Gastroesophageal sphincter (tissue), 4 donors: Measurements from ENCODE around the gene SLC51B. TPM values are rescaled to one million over a fixed set of nuclear protein-coding genes. Genes with fewer than 3 reads are reported as not detected.

Source experiments
- ATAC-seq: fragments of 150-250 bp; one replicate; pipeline ENCODE4 v1.9.1; 2016; ENCODE audit warnings: mild to moderate bottlenecking, moderate library complexity
- H3K27ac ChIP-seq, 4 donors: fragments of 200-600 bp; sonication (generic) in 3 of 4; 1 replicate in 3 of 4; 2 replicates in 1 of 4; pipeline ENCODE4 v1.5.1; 2016 to 2019
- H3K27me3 ChIP-seq: fragments of 200-600 bp; sonication (generic); one replicate; pipeline ENCODE4 v1.5.1; 2019
- H3K36me3 ChIP-seq, 2 donors: fragments of 200-600 bp; sonication (generic); one replicate each; pipeline ENCODE4 v1.5.1; 2019; ENCODE audit warnings: control low read depth in 1 of 2
- H3K4me1 ChIP-seq, 3 donors: fragments of 200-600 bp; sonication (generic); 1 replicate in 2 of 3; 2 replicates in 1 of 3; pipeline ENCODE4 v1.5.1; 2016 to 2019; ENCODE audit warnings: control low read depth in 2 of 3
- H3K4me3 ChIP-seq, 2 donors: fragments of 200-600 bp; sonication (generic); one replicate each; pipeline ENCODE4 v1.5.1; 2019; ENCODE audit warnings: mild to moderate bottlenecking in 1 of 2, moderate library complexity in 1 of 2
- H3K9me3 ChIP-seq, 3 donors: fragments of 200-600 bp; sonication (generic); one replicate each; pipeline ENCODE4 v1.5.1; 2017 to 2019; ENCODE audit warnings: control low read depth in 2 of 3
- CTCF ChIP-seq, 4 experiments: fragments of 200-600 bp in 2 of 4; fragments of 450-650 bp in 2 of 4; sonication (generic) in 1 of 4; IDR thresholded peaks; one replicate each; pipeline ENCODE4 v1.5.1; 2017 to 2019; ENCODE audit warnings: antibody characterized with exemption in 4 of 4, mild to moderate bottlenecking in 2 of 4, moderate library complexity in 2 of 4
- EP300 ChIP-seq: sonication (generic); formaldehyde crosslinking; IDR thresholded peaks from one replicate; pipeline ENCODE4 v1.6.1; 2017; ENCODE audit warnings: antibody characterized with exemption, mild to moderate bottlenecking
- POLR2A ChIP-seq, 2 donors: fragments of 450-650 bp; IDR thresholded peaks; one replicate each; pipeline ENCODE4 v1.6.1; 2017; ENCODE audit warnings: antibody characterized with exemption in 2 of 2, mild to moderate bottlenecking in 2 of 2, moderate library complexity in 1 of 2
- POLR2AphosphoS5 ChIP-seq: sonication (generic); formaldehyde crosslinking; IDR thresholded peaks from one replicate; pipeline ENCODE4 v1.6.1; 2017; ENCODE audit warnings: antibody characterized with exemption
- WGBS, 2 donors: methylation state at CpG; one replicate each; pipeline ENCODE4 v1.1.5; 2018; ENCODE audit warnings: low coverage in 1 of 2; 5-methylcytosine and 5-hydroxymethylcytosine counted together
- total RNA-seq, 4 donors: library from RNA; depleted of rRNA; stranded (reverse); fragments of >200 nt; gene quantifications; one replicate each; pipeline ENCODE4 v1.1.0, GENCODE V29; 2016

Gene SLC51B
- total RNA-seq, 4 donors from 2014 or later: not detected

- H3K27ac ChIP-seq: peak overlapping the region in 3 of 4 donors; percentile 53 to 95 (median 64)
Observed at GRCh38 chr15:65049418-65049840, 4.2 kb downstream of the SLC51B start.

DNA sequence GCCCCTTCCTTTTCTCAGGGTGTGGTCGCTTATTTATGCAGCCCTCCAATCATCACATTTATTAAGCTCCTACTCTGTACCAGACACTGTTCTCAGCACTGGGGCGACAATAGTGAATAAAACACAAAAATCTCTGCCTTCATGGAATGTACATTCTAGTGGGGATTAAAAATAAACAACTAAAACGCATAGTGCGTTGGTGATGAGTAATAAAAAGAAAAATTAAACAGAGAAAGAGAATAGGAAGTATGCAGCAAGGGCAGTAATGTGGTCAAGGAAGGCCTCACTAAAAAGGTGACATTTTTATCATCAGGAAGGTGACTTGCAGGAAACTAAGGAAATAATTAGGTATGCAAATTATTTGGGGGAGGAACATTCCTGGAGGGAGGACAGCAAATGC lies 5.1 kb downstream of the SLC51B start:
- TF ChIP-seq CTCF (IDR thresholded peaks at IDR 0.05) (no peak), POLR2AphosphoS5 (no peak), EP300 (no peak), POLR2A (IDR thresholded peaks at IDR 0.05) (no peak)
- no peak for ATAC-seq
- Histone ChIP-seq H3K27ac (peak overlapping the region in 3 of 4 donors; percentile 53 to 95 (median 64)), H3K4me1 (peaks cover 0 to 54% (median 18%) of the 10 kb centered on the region in 3 donors), H3K4me3 (no peak overlapping the region), H3K9me3 (no peaks in the 10 kb centered on the region), H3K36me3 (peaks cover 0 to 44% of the 10 kb centered on the region in 2 donors), H3K27me3 (no peaks in the 10 kb centered on the region)
- 16 to 23% methylated on average over 4 of the region's 4 CpGs for WGBS, 2 donors

More at GRCh38 chr15:65049418-65049840, 4.2 kb downstream of the SLC51B start:
- 23 to 41% methylated on average over 8 to 12 of the region's 19 CpGs for WGBS, 2 donors
- no peaks in the 10 kb centered on the region for H3K9me3 ChIP-seq
- H3K27me3 ChIP-seq: no peaks in the 10 kb centered on the region
- H3K4me3 ChIP-seq: peak overlapping the region in 1 of 2 donors; percentile 26
- TF ChIP-seq POLR2AphosphoS5 (no peak), POLR2A (IDR thresholded peaks at IDR 0.05) (no peak), CTCF (IDR thresholded peaks at IDR 0.05) (no peak), EP300 (no peak)
- H3K36me3 ChIP-seq: peaks cover 0 to 41% of the 10 kb centered on the region in 2 donors
- H3K4me1 ChIP-seq: peaks cover 0 to 51% (median 13%) of the 10 kb centered on the region in 3 donors
- ATAC-seq: peak; percentile 81

DNA sequence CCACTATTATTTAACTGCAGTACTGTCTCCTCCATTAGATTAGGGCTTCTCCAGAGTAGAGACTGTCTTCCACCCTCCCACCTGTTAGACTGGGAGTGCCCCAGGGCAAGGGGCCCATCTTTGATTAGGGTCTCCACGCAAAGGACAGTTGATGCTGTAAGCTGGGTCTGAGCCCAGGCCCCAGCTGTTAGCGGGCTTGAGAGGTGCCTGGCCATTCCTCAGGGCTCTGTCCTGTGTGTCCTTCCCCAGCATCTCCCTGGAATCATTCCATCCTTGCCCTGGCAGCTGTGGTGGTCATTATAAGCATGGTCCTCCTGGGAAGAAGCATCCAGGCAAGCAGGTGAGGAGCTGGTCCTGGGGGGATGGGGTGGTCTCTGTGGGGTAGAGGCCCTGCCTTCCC lies 6.1 kb downstream of the SLC51B start:
- TF ChIP-seq POLR2A (IDR thresholded peaks at IDR 0.05) (no peak), CTCF (IDR thresholded peaks at IDR 0.05) (no peak), EP300 (no peak)
- Histone ChIP-seq H3K27me3 (no peaks in the 10 kb centered on the region), H3K36me3 (peaks cover 0 to 53% of the 10 kb centered on the region in 2 donors), H3K9me3 (no peaks in the 10 kb centered on the region), H3K27ac (peak overlapping the region in 3 of 4 donors; percentile 53 to 95 (median 61)), H3K4me3 (no peak overlapping the region), H3K4me1 (peaks cover 0 to 60% (median 26%) of the 10 kb centered on the region in 3 donors)
- no peak for ATAC-seq
- WGBS, 2 donors: 60% methylated on average over 1 of the region's 2 CpGs; no CpG with 5 or more reads in 1 of the 2 donors

- Histone ChIP-seq H3K27ac (peak overlapping the region in 2 of 4 donors; percentile 24 to 95), H3K4me1 (peaks cover 0 to 74% (median 26%) of the 10 kb centered on the region in 3 donors), H3K27me3 (no peaks in the 10 kb centered on the region), H3K4me3 (no peak overlapping the region), H3K9me3 (no peaks in the 10 kb centered on the region), H3K36me3 (peaks cover 0 to 70% of the 10 kb centered on the region in 2 donors)
- ATAC-seq: no peak
- TF ChIP-seq POLR2A (IDR thresholded peaks at IDR 0.05): no peak
- TF ChIP-seq POLR2AphosphoS5: no peak
- no peak for TF ChIP-seq EP300
- no peak for TF ChIP-seq CTCF (IDR thresholded peaks at IDR 0.05)
- 55 to 70% methylated on average over 2 of the region's 2 CpGs for WGBS, 2 donors
Observed at GRCh38 chr15:65052956-65053355, 7.8 kb downstream of the SLC51B start.
